HEK293 (cell line): Measurements from ENCODE around the gene PRSS23.

Experiments used
- CTCF ChIA-PET: fragments of 350-600 bp; formaldehyde crosslinking; extraction: SDS; loops from one replicate; lab custom pipeline; 2021; ENCODE audit warnings: antibody characterized with exemption; lab: Yijun Ruan, JAX
- POLR2A ChIA-PET: fragments of 300-600 bp; formaldehyde crosslinking; extraction: SDS; loops from one replicate; lab custom pipeline; 2020; ENCODE audit warnings: antibody characterized with exemption, inconsistent platforms; lab: Yijun Ruan, JAX
- H3K27ac ChIP-seq: fragments of 200-500 bp; sonication (Bioruptor generic); 2 replicates; pipeline ENCODE4 v1.5.1; 2014; ENCODE audit warnings: low read depth, low read length, control low read depth, inconsistent platforms; ENCODE audit errors: extremely low read depth
- H3K36me3 ChIP-seq, 2 experiments: fragments of 200-500 bp in 1 of 2; sonication (Bioruptor generic) in 1 of 2; 1 replicate in 1 of 2; 2 replicates in 1 of 2; pipeline ENCODE4 v1.5.1; 2014 to 2017; ENCODE audit warnings: inconsistent platforms in 2 of 2, low read length in 2 of 2; ENCODE audit not compliant: control insufficient read depth in 2 of 2, insufficient read depth in 1 of 2
- H3K4me1 ChIP-seq: fragments of 200-500 bp; sonication (Bioruptor generic); 2 replicates; pipeline ENCODE4 v1.5.1; 2014; ENCODE audit warnings: mild to moderate bottlenecking, low read length, inconsistent platforms; ENCODE audit not compliant: control insufficient read depth, insufficient read depth
- H3K4me3 ChIP-seq: 2 replicates; pipeline ENCODE4 v1.5.1; 2011; ENCODE audit warnings: low read depth, mild to moderate bottlenecking, control low read depth, low read length, moderate library complexity
- H3K9me3 ChIP-seq: fragments of 200-500 bp; sonication (Bioruptor generic); 2 replicates; pipeline ENCODE4 v1.5.1; 2014; ENCODE audit warnings: low read depth, low read length, inconsistent platforms; ENCODE audit not compliant: control insufficient read depth, insufficient read depth
- FEZF1 ChIP-seq: fragments of 450-650 bp; formaldehyde crosslinking; IDR thresholded peaks from 2 replicates; pipeline ENCODE4 v1.5.1; 2016; ENCODE audit warnings: missing biosample characterization, missing genetic modification characterization
- GLIS2 ChIP-seq: fragments of 450-650 bp; formaldehyde crosslinking; IDR thresholded peaks from 2 replicates; pipeline ENCODE4 v1.5.1; 2016; ENCODE audit warnings: missing biosample characterization, missing genetic modification characterization
- SP2 ChIP-seq: fragments of 450-650 bp; formaldehyde crosslinking; IDR thresholded peaks from 2 replicates; pipeline ENCODE4 v1.5.1; 2016; ENCODE audit warnings: missing biosample characterization, missing genetic modification characterization
- ZFP69B ChIP-seq: fragments of 450-650 bp; formaldehyde crosslinking; IDR thresholded peaks from 2 replicates; pipeline ENCODE4 v1.5.1; 2016; ENCODE audit warnings: missing biosample characterization, missing genetic modification characterization
- ZIC2 ChIP-seq: fragments of 450-650 bp; formaldehyde crosslinking; IDR thresholded peaks from 2 replicates; pipeline ENCODE4 v1.5.1; 2016; ENCODE audit warnings: missing biosample characterization, missing genetic modification characterization
- ZNF132 ChIP-seq: fragments of 450-650 bp; formaldehyde crosslinking; IDR thresholded peaks from 2 replicates; pipeline ENCODE4 v1.5.1; 2017; ENCODE audit warnings: missing biosample characterization, missing genetic modification characterization, borderline replicate concordance
- ZNF146 ChIP-seq: fragments of 450-650 bp; formaldehyde crosslinking; IDR thresholded peaks from 2 replicates; pipeline ENCODE4 v1.5.1; 2016; ENCODE audit warnings: missing biosample characterization, missing genetic modification characterization
- ZNF174 ChIP-seq: fragments of 450-650 bp; formaldehyde crosslinking; IDR thresholded peaks from 2 replicates; pipeline ENCODE4 v1.5.0; 2017; ENCODE audit warnings: missing biosample characterization, mild to moderate bottlenecking, missing genetic modification characterization
- ZNF202 ChIP-seq: fragments of 450-650 bp; formaldehyde crosslinking; IDR thresholded peaks from 2 replicates; pipeline ENCODE4 v1.5.1; 2016; ENCODE audit warnings: missing biosample characterization, missing genetic modification characterization, borderline replicate concordance
- ZNF223 ChIP-seq: fragments of 450-650 bp; formaldehyde crosslinking; IDR thresholded peaks from 2 replicates; pipeline ENCODE4 v1.5.1; 2016; ENCODE audit warnings: missing biosample characterization, missing genetic modification characterization
- ZNF302 ChIP-seq: fragments of 450-650 bp; formaldehyde crosslinking; IDR thresholded peaks from 2 replicates; pipeline ENCODE4 v1.5.1; 2016; ENCODE audit warnings: missing biosample characterization, missing genetic modification characterization, low read depth
- ZNF416 ChIP-seq: fragments of 450-650 bp; formaldehyde crosslinking; IDR thresholded peaks from 2 replicates; pipeline ENCODE4 v1.5.1; 2016; ENCODE audit warnings: missing biosample characterization, missing genetic modification characterization
- ZNF423 ChIP-seq: fragments of 450-650 bp; formaldehyde crosslinking; IDR thresholded peaks from 2 replicates; pipeline ENCODE4 v1.5.1; 2016; ENCODE audit warnings: missing biosample characterization, missing genetic modification characterization
- ZNF560 ChIP-seq: fragments of 450-650 bp; formaldehyde crosslinking; IDR thresholded peaks from 2 replicates; pipeline ENCODE4 v1.5.1; 2017; ENCODE audit warnings: missing biosample characterization, missing genetic modification characterization, borderline replicate concordance
- ZNF621 ChIP-seq: fragments of 450-650 bp; formaldehyde crosslinking; IDR thresholded peaks from 2 replicates; pipeline ENCODE4 v1.5.1; 2017; ENCODE audit warnings: missing biosample characterization, missing genetic modification characterization
- ZNF654 ChIP-seq: fragments of 450-650 bp; formaldehyde crosslinking; IDR thresholded peaks from 2 replicates; pipeline ENCODE4 v1.5.1; 2016; ENCODE audit warnings: low read depth, missing biosample characterization, missing genetic modification characterization
- ZNF768 ChIP-seq: fragments of 450-650 bp; formaldehyde crosslinking; IDR thresholded peaks from 2 replicates; pipeline ENCODE4 v1.5.1; 2018; ENCODE audit warnings: missing biosample characterization, mild to moderate bottlenecking, missing genetic modification characterization
- ZSCAN16 ChIP-seq: fragments of 450-650 bp; formaldehyde crosslinking; IDR thresholded peaks from 2 replicates; pipeline ENCODE4 v1.5.1; 2016; ENCODE audit warnings: missing biosample characterization, missing genetic modification characterization
- TF ChIP-seq, protein P1 (sequence below): fragments of 450-650 bp; formaldehyde crosslinking; IDR thresholded peaks from 2 replicates; pipeline ENCODE4 v1.5.1; 2016; ENCODE audit warnings: missing biosample characterization, missing genetic modification characterization
- TF ChIP-seq, protein P2 (sequence below): fragments of 450-650 bp; formaldehyde crosslinking; IDR thresholded peaks from 2 replicates; pipeline ENCODE4 v1.5.1; 2016; ENCODE audit warnings: missing biosample characterization, missing genetic modification characterization
- TF ChIP-seq, protein P3 (sequence below): fragments of 450-650 bp; IDR thresholded peaks from 2 replicates; pipeline ENCODE4 v1.5.1; 2018; ENCODE audit warnings: missing biosample characterization, mild to moderate bottlenecking, missing genetic modification characterization
- TF ChIP-seq, protein P4 (sequence below): fragments of 450-650 bp; formaldehyde crosslinking; IDR thresholded peaks from 2 replicates; pipeline ENCODE4 v1.5.1; 2016; ENCODE audit warnings: missing biosample characterization, missing genetic modification characterization
- TF ChIP-seq, protein P5 (sequence below): fragments of 450-650 bp; formaldehyde crosslinking; IDR thresholded peaks from 2 replicates; pipeline ENCODE4 v1.5.0; 2017; ENCODE audit warnings: missing biosample characterization, missing genetic modification characterization, borderline replicate concordance

Gene PRSS23

DNA sequence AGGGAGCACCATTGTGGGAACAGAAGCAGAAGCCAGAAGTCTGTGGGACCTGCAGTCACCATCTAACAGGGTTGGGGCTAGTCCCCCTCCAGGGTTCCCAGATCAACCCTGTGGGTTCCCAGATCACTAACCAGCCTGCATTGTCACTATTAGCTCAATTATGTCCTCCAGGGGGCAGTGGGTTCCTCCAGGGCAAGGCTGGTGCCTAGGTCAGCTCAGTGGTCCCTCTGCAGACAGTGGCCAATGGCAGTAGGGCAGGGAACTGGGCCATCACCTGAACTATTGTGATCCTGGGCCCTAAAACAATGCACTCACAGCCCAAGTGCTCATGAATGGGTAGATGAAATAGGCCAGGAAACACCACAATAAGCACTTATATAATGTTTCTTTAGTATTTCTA is 18.8 kb upstream of the PRSS23 start (continued):
- no peak for TF ChIP-seq FEZF1
- TF ChIP-seq, all 188 proteins: peak for 0

DNA sequence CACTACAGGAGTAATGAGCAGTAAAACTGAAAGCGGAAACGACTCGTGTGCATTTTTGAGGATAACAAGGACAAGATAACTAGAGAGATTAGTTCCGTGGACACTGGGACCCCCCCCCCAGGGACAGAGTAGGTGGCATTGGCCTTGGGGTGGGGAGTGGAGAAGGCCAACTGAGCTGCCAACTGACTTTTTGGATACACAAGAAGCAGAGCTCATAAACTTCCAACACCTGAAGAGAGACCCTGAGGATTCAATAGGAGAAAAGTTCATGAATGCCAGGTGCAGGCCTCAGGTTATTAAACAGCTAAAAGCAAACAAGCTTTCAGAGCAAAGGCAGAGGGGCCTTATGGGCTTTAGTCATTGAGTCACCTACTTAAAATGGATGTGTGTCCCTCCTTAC is 17.6 kb upstream of the PRSS23 start:
- Histone ChIP-seq H3K36me3 (no peaks in the 10 kb centered on the region), H3K27ac (peak overlapping the region; percentile 28; the same call in 1 of the 2 replicates), H3K4me1 (no peaks in the 10 kb centered on the region), H3K4me3 (no peak overlapping the region), H3K9me3 (no peaks in the 10 kb centered on the region)
- TF ChIP-seq, protein P1, sequence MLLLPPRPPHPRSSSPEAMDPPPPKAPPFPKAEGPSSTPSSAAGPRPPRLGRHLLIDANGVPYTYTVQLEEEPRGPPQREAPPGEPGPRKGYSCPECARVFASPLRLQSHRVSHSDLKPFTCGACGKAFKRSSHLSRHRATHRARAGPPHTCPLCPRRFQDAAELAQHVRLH (tag by site-specific recombination) = no peak
- TF ChIP-seq, protein P2, sequence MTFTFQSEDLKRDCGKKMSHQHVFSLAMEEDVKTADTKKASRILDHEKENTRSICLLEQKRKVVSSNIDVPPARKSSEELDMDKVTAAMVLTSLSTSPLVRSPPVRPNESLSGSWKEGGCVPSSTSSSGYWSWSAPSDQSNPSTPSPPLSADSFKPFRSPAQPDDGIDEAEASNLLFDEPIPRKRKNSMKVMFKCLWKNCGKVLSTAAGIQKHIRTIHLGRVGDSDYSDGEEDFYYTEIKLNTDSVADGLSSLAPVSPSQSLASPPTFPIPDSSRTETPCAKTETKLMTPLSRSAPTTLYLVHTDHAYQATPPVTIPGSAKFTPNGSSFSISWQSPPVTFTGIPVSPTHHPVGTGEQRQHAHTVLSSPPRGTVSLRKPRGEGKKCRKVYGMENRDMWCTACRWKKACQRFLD = no peak
- TF ChIP-seq SP2 (no peak), ZNF146 (tag by site-specific recombination) (no peak), ZNF423 (tag by site-specific recombination) (no peak), ZNF174 (tag by site-specific recombination) (no peak), ZIC2 (tag by site-specific recombination) (peak; percentile 47)
- ChIA-PET CTCF (interaction anchor here (1.0 kb wide), 1 partner anchor 10 kb away, joined by 3 read pairs; no protein-coding TSS in a partner anchor), POLR2A (no interaction called here)

DNA sequence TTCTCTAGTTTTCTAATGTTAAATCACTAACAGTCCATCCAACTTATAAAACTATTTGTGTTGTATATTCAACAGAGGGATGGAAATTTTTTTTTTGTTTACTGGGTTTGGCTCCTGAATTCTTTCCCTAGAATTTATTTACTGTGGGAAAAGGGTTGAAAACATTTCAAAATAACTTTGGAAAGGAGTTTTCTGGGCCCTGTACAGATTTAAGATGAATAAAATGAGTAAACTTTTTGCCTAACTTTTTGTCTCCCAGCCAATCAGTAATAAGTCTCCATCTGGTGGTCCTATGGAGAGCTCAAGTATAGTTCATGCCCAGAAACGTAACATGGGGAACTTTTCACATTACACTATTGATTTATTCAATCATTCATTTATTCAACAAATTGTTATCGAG is 16.7 kb upstream of the PRSS23 start:
- Histone ChIP-seq H3K27ac (no peak overlapping the region), H3K4me3 (no peak overlapping the region), H3K9me3 (no peaks in the 10 kb centered on the region), H3K4me1 (no peaks in the 10 kb centered on the region), H3K36me3 (no peaks in the 10 kb centered on the region)
- no peak for TF ChIP-seq ZFP69B
- no peak for TF ChIP-seq ZNF223 (tag by site-specific recombination)
- TF ChIP-seq, protein P3, sequence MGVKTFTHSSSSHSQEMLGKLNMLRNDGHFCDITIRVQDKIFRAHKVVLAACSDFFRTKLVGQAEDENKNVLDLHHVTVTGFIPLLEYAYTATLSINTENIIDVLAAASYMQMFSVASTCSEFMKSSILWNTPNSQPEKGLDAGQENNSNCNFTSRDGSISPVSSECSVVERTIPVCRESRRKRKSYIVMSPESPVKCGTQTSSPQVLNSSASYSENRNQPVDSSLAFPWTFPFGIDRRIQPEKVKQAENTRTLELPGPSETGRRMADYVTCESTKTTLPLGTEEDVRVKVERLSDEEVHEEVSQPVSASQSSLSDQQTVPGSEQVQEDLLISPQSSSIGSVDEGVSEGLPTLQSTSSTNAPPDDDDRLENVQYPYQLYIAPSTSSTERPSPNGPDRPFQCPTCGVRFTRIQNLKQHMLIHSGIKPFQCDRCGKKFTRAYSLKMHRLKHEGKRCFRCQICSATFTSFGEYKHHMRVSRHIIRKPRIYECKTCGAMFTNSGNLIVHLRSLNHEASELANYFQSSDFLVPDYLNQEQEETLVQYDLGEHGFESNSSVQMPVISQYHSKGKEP (tag by site-specific recombination) = no peak
- no peak for TF ChIP-seq GLIS2 (tag by site-specific recombination)
- no peak for TF ChIP-seq ZNF302 (tag by site-specific recombination)
- no peak for TF ChIP-seq ZNF202 (tag by site-specific recombination)
- TF ChIP-seq ZNF416 = no peak
- no peak for TF ChIP-seq ZNF560 (tag by site-specific recombination)
- no peak for TF ChIP-seq ZNF654 (tag by site-specific recombination)
- TF ChIP-seq ZSCAN16 = no peak
- TF ChIP-seq ZNF768 = no peak
- TF ChIP-seq ZNF132 (tag by site-specific recombination) = no peak
- TF ChIP-seq, protein P4, sequence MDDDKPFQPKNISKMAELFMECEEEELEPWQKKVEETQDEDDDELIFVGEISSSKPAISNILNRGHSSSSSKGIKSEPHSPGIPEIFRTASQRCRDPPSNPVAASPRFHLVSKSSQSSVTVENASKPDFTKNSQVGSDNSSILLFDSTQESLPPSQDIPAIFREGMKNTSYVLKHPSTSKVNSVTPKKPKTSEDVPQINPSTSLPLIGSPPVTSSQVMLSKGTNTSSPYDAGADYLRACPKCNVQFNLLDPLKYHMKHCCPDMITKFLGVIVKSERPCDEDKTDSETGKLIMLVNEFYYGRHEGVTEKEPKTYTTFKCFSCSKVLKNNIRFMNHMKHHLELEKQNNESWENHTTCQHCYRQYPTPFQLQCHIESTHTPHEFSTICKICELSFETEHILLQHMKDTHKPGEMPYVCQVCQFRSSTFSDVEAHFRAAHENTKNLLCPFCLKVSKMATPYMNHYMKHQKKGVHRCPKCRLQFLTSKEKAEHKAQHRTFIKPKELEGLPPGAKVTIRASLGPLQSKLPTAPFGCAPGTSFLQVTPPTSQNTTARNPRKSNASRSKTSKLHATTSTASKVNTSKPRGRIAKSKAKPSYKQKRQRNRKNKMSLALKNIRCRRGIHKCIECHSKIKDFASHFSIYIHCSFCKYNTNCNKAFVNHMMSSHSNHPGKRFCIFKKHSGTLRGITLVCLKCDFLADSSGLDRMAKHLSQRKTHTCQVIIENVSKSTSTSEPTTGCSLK (tag by site-specific recombination) = no peak
- TF ChIP-seq ZNF621 (tag by site-specific recombination) = no peak
- TF ChIP-seq, protein P5, sequence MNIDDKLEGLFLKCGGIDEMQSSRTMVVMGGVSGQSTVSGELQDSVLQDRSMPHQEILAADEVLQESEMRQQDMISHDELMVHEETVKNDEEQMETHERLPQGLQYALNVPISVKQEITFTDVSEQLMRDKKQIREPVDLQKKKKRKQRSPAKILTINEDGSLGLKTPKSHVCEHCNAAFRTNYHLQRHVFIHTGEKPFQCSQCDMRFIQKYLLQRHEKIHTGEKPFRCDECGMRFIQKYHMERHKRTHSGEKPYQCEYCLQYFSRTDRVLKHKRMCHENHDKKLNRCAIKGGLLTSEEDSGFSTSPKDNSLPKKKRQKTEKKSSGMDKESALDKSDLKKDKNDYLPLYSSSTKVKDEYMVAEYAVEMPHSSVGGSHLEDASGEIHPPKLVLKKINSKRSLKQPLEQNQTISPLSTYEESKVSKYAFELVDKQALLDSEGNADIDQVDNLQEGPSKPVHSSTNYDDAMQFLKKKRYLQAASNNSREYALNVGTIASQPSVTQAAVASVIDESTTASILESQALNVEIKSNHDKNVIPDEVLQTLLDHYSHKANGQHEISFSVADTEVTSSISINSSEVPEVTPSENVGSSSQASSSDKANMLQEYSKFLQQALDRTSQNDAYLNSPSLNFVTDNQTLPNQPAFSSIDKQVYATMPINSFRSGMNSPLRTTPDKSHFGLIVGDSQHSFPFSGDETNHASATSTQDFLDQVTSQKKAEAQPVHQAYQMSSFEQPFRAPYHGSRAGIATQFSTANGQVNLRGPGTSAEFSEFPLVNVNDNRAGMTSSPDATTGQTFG (tag by site-specific recombination) = no peak
- CTCF ChIA-PET = interaction anchor here (0.7 kb wide), 1 partner anchor 929 kb away, joined by 5 read pairs; no protein-coding TSS in a partner anchor
- POLR2A ChIA-PET = interaction anchor here (0.6 kb wide), 1 partner anchor 102 kb away, joined by 3 read pairs; no protein-coding TSS in a partner anchor
